Upper lobe of right lung (tissue), 1 donor: ENCODE data around the gene NID1. TPM values are rescaled to one million over a fixed set of nuclear protein-coding genes. Genes with fewer than 3 reads are reported as not detected.
"Not testable (repeated sequence)": the region's sequence is repeated elsewhere in the genome, so short reads cannot be mapped to it uniquely, and the experiment has no call there.

Experiments
- ATAC-seq: fragments of 200-7000 bp; cut with Tn5 transposase; one replicate; pipeline ENCODE4 v1.9.1; 2020; ENCODE audit warnings: mild to moderate bottlenecking, moderate library complexity
- DNase-seq: peaks from one replicate; pipeline ENCODE4 v3.0.0-alpha.2; 2020
- H3K27ac ChIP-seq: fragments of 200-600 bp; one replicate; pipeline ENCODE4 v1.8.0; 2022
- H3K27me3 ChIP-seq: fragments of 200-600 bp; one replicate; pipeline ENCODE4 v1.8.0; 2022; ENCODE audit warnings: mild to moderate bottlenecking
- H3K36me3 ChIP-seq: fragments of 200-600 bp; one replicate; pipeline ENCODE4 v1.8.0; 2022
- H3K4me1 ChIP-seq: fragments of 200-600 bp; one replicate; pipeline ENCODE4 v1.8.0; 2022
- H3K4me3 ChIP-seq: fragments of 200-600 bp; one replicate; pipeline ENCODE4 v1.8.0; 2022; ENCODE audit warnings: mild to moderate bottlenecking
- H3K9me3 ChIP-seq: fragments of 200-600 bp; one replicate; pipeline ENCODE4 v1.8.0; 2022
- CTCF ChIP-seq: fragments of 200-600 bp; IDR thresholded peaks from one replicate; pipeline ENCODE4 v1.8.0; 2022; ENCODE audit warnings: antibody characterized with exemption
- intact Hi-C: fragments of 100-400 bp; cut with DNase I; formaldehyde crosslinking; loops from one replicate; pipeline ENCODE4 v1.11.0; 2022
- total RNA-seq: library from RNA; stranded (reverse); fragmentation: NEBNext Ultra II Directional; extraction: Animal tissue kit (Norgen Biotek cat#: 25700); gene quantifications from one replicate; pipeline ENCODE4 v1.2.1, GENCODE V29; 2021
- donor health status: DM: no; HTN: yes; CAD: no; lungs with severe emphysema.

The NID1 gene
- total RNA-seq, 1 donor from 2014 or later: 60.5 TPM

- intact Hi-C loops: no loop called here
- H3K4me1 ChIP-seq: peaks cover 29% of the 10 kb centered on the region
- ATAC-seq (no peak), DNase-seq (no peak)
- no peak for TF ChIP-seq CTCF
- no peaks in the 10 kb centered on the region for H3K9me3 ChIP-seq
- no peaks in the 10 kb centered on the region for H3K36me3 ChIP-seq
- no peak overlapping the region for H3K27ac ChIP-seq
- H3K4me3 ChIP-seq: no peak overlapping the region
- no peaks in the 10 kb centered on the region for H3K27me3 ChIP-seq
Observed at GRCh38 chr1:235928197-235928596, 136.7 kb downstream of the NID1 start.

- intact Hi-C loops, H3K27me3 ChIP-seq, H3K4me3 ChIP-seq, H3K36me3 ChIP-seq, H3K9me3 ChIP-seq, DNase-seq, ATAC-seq, H3K27ac ChIP-seq: not testable (repeated sequence)
- peaks cover 23% of the 10 kb centered on the region for H3K4me1 ChIP-seq
Observed at GRCh38 chr1:235927551-235927950, 137.3 kb downstream of the NID1 start.

Other genes with a start within 250 kb of the NID1 start
- gene LYST, start 198.2 kb downstream of the NID1 start, total RNA-seq: 78.4 TPM
- 26.5 TPM for gene GPR137B, start 77.4 kb upstream of the NID1 start, total RNA-seq
- 7.8 TPM for gene ERO1B, start 216.9 kb upstream of the NID1 start, total RNA-seq